ENCODE results near the gene SOAT1.

DNA sequence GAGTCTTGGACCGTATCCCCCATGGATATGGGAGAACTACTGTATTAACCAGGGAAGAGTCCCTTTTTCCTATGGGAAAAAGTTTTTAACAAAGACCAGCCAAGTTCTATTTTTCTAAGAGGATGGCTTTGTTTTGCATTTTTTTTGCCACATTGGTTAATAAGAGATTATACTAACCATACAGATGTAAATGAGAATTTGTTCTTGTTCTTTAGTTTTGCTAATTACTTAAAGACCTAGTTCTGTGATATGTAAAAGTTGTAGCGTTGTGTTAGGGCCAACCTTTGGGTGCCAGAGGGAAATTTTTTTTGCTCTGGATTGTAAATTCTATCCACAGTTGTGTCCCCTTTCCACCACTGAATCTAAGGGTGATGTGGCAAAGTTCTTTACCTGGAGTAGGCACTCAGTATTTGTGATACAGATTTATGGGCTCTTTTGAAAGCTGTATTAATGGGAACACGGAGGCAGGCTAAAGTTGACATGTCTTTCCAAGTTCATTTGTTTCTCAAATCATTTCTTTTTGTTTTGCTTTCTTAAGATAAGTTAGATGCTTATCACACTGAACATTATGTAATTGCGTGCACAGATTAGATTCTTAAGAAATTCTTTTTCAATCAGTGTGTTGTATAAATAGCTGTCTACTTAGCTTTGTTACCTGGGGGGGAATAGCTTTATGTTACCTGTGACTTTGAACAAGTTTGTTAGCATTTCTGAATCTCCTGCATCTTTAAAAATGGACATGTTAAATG, 2.9 kb downstream of the SOAT1 start:
- TF ChIP-seq, protein P1, sequence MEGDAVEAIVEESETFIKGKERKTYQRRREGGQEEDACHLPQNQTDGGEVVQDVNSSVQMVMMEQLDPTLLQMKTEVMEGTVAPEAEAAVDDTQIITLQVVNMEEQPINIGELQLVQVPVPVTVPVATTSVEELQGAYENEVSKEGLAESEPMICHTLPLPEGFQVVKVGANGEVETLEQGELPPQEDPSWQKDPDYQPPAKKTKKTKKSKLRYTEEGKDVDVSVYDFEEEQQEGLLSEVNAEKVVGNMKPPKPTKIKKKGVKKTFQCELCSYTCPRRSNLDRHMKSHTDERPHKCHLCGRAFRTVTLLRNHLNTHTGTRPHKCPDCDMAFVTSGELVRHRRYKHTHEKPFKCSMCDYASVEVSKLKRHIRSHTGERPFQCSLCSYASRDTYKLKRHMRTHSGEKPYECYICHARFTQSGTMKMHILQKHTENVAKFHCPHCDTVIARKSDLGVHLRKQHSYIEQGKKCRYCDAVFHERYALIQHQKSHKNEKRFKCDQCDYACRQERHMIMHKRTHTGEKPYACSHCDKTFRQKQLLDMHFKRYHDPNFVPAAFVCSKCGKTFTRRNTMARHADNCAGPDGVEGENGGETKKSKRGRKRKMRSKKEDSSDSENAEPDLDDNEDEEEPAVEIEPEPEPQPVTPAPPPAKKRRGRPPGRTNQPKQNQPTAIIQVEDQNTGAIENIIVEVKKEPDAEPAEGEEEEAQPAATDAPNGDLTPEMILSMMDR (conservative IDR thresholded peaks at IDR 0.05), result no peak
- no peak for TF ChIP-seq EZH2 (IDR thresholded peaks at IDR 0.05; ENCODE audit: low read depth)
